ENCODE measurements around the gene GRIN2C.
A peak's percentile ranks its signal among the peaks of the same experiment; 100 is the strongest.

GRIN2C gene

GRCh38 chr17:74821655-74822334 is 37.9 kb downstream of the GRIN2C start:
- no peak overlapping the region for H3K4me3 ChIP-seq (replicated peaks; ENCODE audit: low read depth, low read length)
- no peak for DNase-seq (ENCODE audit: extremely low read depth, insufficient read length)
- TF ChIP-seq CTCF (IDR thresholded peaks at IDR 0.05; ENCODE audit: insufficient read depth, low read length, poor library complexity, severe bottlenecking) = no peak
- H3K36me3 ChIP-seq (ENCODE audit: control insufficient read depth, insufficient read depth, low read length) = peaks cover 17% of the 10 kb centered on the region
- H3K27me3 ChIP-seq (replicated peaks; ENCODE audit: control insufficient read depth, insufficient read depth, low read length) = no peaks in the 10 kb centered on the region

- no peaks in the 10 kb centered on the region for H3K27me3 ChIP-seq (replicated peaks; ENCODE audit: control insufficient read depth, insufficient read depth, low read length)
- no peak for TF ChIP-seq CTCF (IDR thresholded peaks at IDR 0.05; ENCODE audit: insufficient read depth, low read length, poor library complexity, severe bottlenecking)
- no peak for DNase-seq (ENCODE audit: extremely low read depth, insufficient read length)
- H3K36me3 ChIP-seq (ENCODE audit: control insufficient read depth, insufficient read depth, low read length) = peaks cover 13% of the 10 kb centered on the region
- H3K4me3 ChIP-seq (replicated peaks; ENCODE audit: low read depth, low read length) = no peak overlapping the region
Measured at GRCh38 chr17:74819801-74820436, 39.8 kb downstream of the GRIN2C start.

- TF ChIP-seq CTCF (IDR thresholded peaks at IDR 0.05; ENCODE audit: insufficient read depth, low read length, poor library complexity, severe bottlenecking) = no peak
- DNase-seq (ENCODE audit: extremely low read depth, insufficient read length) = no peak
- Histone ChIP-seq H3K36me3 (ENCODE audit: control insufficient read depth, insufficient read depth, low read length) (peaks cover 7% of the 10 kb centered on the region), H3K27me3 (replicated peaks; ENCODE audit: control insufficient read depth, insufficient read depth, low read length) (no peaks in the 10 kb centered on the region), H3K4me3 (replicated peaks; ENCODE audit: low read depth, low read length) (no peak overlapping the region)
Measured at GRCh38 chr17:74818291-74818938, 41.3 kb downstream of the GRIN2C start.

GRCh38 chr17:74816905-74817620 is 42.6 kb downstream of the GRIN2C start:
- DNase-seq (ENCODE audit: extremely low read depth, insufficient read length) = no peak
- Histone ChIP-seq H3K27me3 (replicated peaks; ENCODE audit: control insufficient read depth, insufficient read depth, low read length) (no peaks in the 10 kb centered on the region), H3K36me3 (ENCODE audit: control insufficient read depth, insufficient read depth, low read length) (peaks cover 6% of the 10 kb centered on the region), H3K4me3 (replicated peaks; ENCODE audit: low read depth, low read length) (no peak overlapping the region)
- TF ChIP-seq CTCF (IDR thresholded peaks at IDR 0.05; ENCODE audit: insufficient read depth, low read length, poor library complexity, severe bottlenecking) = no peak

GRCh38 chr17:74815550-74816370 is 43.9 kb downstream of the GRIN2C start:
- H3K4me3 ChIP-seq (replicated peaks; ENCODE audit: low read depth, low read length) = no peak overlapping the region
- peaks cover 5% of the 10 kb centered on the region for H3K36me3 ChIP-seq (ENCODE audit: control insufficient read depth, insufficient read depth, low read length)
- DNase-seq (ENCODE audit: extremely low read depth, insufficient read length) = no peak
- peak; percentile 7 for TF ChIP-seq CTCF (IDR thresholded peaks at IDR 0.05; ENCODE audit: insufficient read depth, low read length, poor library complexity, severe bottlenecking)
- H3K27me3 ChIP-seq (replicated peaks; ENCODE audit: control insufficient read depth, insufficient read depth, low read length) = no peaks in the 10 kb centered on the region
